GM12878 (cell line): ENCODE measurements around the gene SLC4A1. TPM values are rescaled to one million over a fixed set of nuclear protein-coding genes. Genes with fewer than 3 reads are reported as not detected.

Experiments
- CEBPZ ChIP-seq: fragments of 150-350 bp; IDR thresholded peaks from 2 replicates; pipeline ENCODE4 v1.6.1; 2016; ENCODE audit warnings: low read depth, low read length
- CHD2 ChIP-seq: IDR thresholded peaks from 2 replicates; pipeline ENCODE4 v1.6.1; 2011; ENCODE audit warnings: low read depth, low read length, improper control_type of control experiment, borderline replicate concordance
- CHD4 ChIP-seq: fragments of 200-600 bp; sonication (generic); IDR thresholded peaks from 2 replicates; pipeline ENCODE4 v1.6.1; 2016; ENCODE audit warnings: mild to moderate bottlenecking
- GABPA ChIP-seq: IDR thresholded peaks from 2 replicates; pipeline ENCODE4 v1.6.1; 2014; ENCODE audit warnings: antibody characterized with exemption, low read depth, mild to moderate bottlenecking, inconsistent platforms
- HCFC1 ChIP-seq: fragments of 150-350 bp; IDR thresholded peaks from 2 replicates; pipeline ENCODE4 v1.6.1; 2014; ENCODE audit warnings: low read length
- MLLT1 ChIP-seq: fragments of 450-650 bp; IDR thresholded peaks from 2 replicates; pipeline ENCODE4 v1.6.1; 2016; ENCODE audit warnings: mild to moderate bottlenecking
- MTA2 ChIP-seq: fragments of 450-650 bp; IDR thresholded peaks from 2 replicates; pipeline ENCODE4 v1.6.1; 2016; ENCODE audit warnings: low read depth, mild to moderate bottlenecking, moderate library complexity
- MXI1 ChIP-seq: fragments of 150-350 bp; IDR thresholded peaks from 2 replicates; pipeline ENCODE4 v1.6.1; 2011; ENCODE audit warnings: low read depth, mild to moderate bottlenecking, inconsistent platforms, low read length, improper control_type of control experiment
- NBN ChIP-seq: fragments of 450-650 bp; IDR thresholded peaks from 2 replicates; pipeline ENCODE4 v1.6.1; 2016
- NFYB ChIP-seq: IDR thresholded peaks from 2 replicates; pipeline ENCODE4 v1.6.1; 2011; ENCODE audit warnings: low read depth, mild to moderate bottlenecking, low read length, improper control_type of control experiment, moderate library complexity; ENCODE audit not compliant: insufficient read depth
- POLR2AphosphoS2 ChIP-seq: IDR thresholded peaks from 2 replicates; pipeline ENCODE4 v1.6.1; 2011; ENCODE audit warnings: low read depth, mild to moderate bottlenecking, low read length, improper control_type of control experiment, moderate library complexity
- POLR2AphosphoS5 ChIP-seq: IDR thresholded peaks from 2 replicates; pipeline ENCODE4 v1.6.1; 2011; ENCODE audit warnings: mild to moderate bottlenecking, low read length, inconsistent platforms
- RAD21 ChIP-seq: IDR thresholded peaks from 2 replicates; pipeline ENCODE4 v1.6.1; 2011; ENCODE audit warnings: mild to moderate bottlenecking, low read depth, low read length, moderate library complexity; ENCODE audit not compliant: insufficient read depth
- RELA ChIP-seq: fragments of 450-650 bp; IDR thresholded peaks from 2 replicates; pipeline ENCODE4 v1.8.0; 2014; ENCODE audit warnings: borderline replicate concordance; ENCODE audit not compliant: partially characterized antibody
- SPI1 ChIP-seq: IDR thresholded peaks from 2 replicates; pipeline ENCODE4 v1.6.1; 2011; ENCODE audit warnings: low read depth, mild to moderate bottlenecking, low read length, moderate library complexity, borderline replicate concordance; ENCODE audit not compliant: insufficient read depth
- TCF12 ChIP-seq: IDR thresholded peaks from 2 replicates; pipeline ENCODE4 v1.6.1; 2011; ENCODE audit warnings: low read depth, mild to moderate bottlenecking, low read length
- ZNF384 ChIP-seq: IDR thresholded peaks from 2 replicates; pipeline ENCODE4 v1.6.1; 2012; ENCODE audit warnings: low read depth, mild to moderate bottlenecking, low read length, improper control_type of control experiment, borderline replicate concordance
- ZNF592 ChIP-seq: fragments of 450-650 bp; IDR thresholded peaks from 2 replicates; pipeline ENCODE4 v1.6.1; 2017; ENCODE audit warnings: mild to moderate bottlenecking, moderate library complexity
- polyA plus RNA-seq, 11 experiments: library from polyadenylated mRNA; depleted of rRNA in 4 of 11; unstranded in 6 of 11; stranded (reverse) in 5 of 11; fragments of >200 nt; fragmentation: Nextera tagmentation in 4 of 11; fragmentation: Illumina TruSeq in 1 of 11; extraction: Ambion mirVana in 4 of 11; extraction: Trizol in 1 of 11; gene quantifications; 1 replicate in 1 of 11; 2 replicates in 10 of 11; pipeline versions ENCODE4 v1.2.1 to v1.2.3, GENCODE V29; 2011 to 2016; ENCODE audit warnings: inconsistent platforms in 2 of 11, missing spikeins in 2 of 11, low read depth in 1 of 11
- total RNA-seq, 4 experiments: library from RNA; depleted of rRNA in 3 of 4; stranded (reverse); fragments of >200 nt in 3 of 4; fragmentation: Illumina TruSeq in 1 of 4; extraction: Trizol in 1 of 4; gene quantifications; 2 replicates each; pipeline versions ENCODE4 v1.2.1 to v1.2.3, GENCODE V29; 2013 to 2021

The SLC4A1 gene
- total and polyA plus RNA-seq, 10 of the 15 experiments (the other 5 are each of a cell fraction or from before 2014, with no cell fraction given), result 0.03 TPM; not detected in 9

- TF ChIP-seq ZNF592 (no peak), RAD21 (peak; percentile 25; the same call in 1 of the 2 replicates), MTA2 (no peak), RELA (no peak), SPI1 (0 out of 2 replicates have a peak, but pooled peaks have one; percentile 32), NFYB (no peak), MLLT1 (no peak), ZNF384 (peak; percentile 98), TCF12 (no peak), GABPA (no peak), MXI1 (peak; percentile 27), POLR2AphosphoS2 (0 out of 2 replicates have a peak, but pooled peaks have one; percentile 40), NBN (no peak; the same call in 1 of the 2 replicates), CEBPZ (no peak), POLR2AphosphoS5 (peak; percentile 47), CHD2 (peak; percentile 24; the same call in 1 of the 2 replicates), CHD4 (no peak), HCFC1 (0 out of 2 replicates have a peak, but pooled peaks have one; percentile 31)
Measured at GRCh38 chr17:44218344-44219107, 49.4 kb downstream of the SLC4A1 start (continued).
